GM19025 (cell line): ENCODE results near the gene ASAP2.

Source experiments
- ATAC-seq: cut with Tn5 transposase; IDR thresholded peaks from one replicate; pipeline ENCODE4 v1.9.1; 2021; ENCODE audit warnings: mild to moderate bottlenecking, low read depth, moderate library complexity; ENCODE audit not compliant: unreplicated experiment

The ASAP2 gene

DNA sequence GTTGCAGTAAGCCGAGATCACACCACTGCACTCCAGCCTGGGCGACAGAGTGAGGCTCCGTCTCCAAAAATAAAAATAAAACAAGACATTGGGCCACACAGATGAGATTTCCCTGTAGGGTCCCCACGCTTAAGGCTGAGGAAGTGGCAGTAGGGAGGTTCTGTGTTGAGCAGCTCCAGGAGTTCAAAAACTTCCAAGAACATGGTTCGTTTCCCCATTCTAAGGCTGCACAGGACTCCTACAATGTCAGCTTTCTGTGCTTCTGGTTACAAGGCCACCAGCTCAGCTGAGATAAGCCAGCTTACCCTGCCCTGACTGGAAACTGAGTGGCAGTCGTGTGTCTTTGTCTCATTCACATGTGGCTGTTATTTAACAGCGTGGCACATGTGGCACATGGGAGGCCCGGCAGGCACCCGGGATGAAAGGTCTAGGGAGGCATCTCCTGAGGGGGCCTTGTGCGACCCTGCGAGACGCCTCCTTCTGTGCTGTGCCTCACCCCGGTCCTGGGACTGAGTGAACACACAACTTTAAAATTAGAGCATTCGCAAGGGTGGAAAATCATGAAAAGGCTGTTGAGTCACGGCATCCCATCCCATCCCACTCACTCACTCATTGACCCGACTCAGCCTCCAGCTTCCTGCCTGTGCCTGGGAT lies 209.0 kb downstream of the ASAP2 start:
- ATAC-seq = no peak

DNA sequence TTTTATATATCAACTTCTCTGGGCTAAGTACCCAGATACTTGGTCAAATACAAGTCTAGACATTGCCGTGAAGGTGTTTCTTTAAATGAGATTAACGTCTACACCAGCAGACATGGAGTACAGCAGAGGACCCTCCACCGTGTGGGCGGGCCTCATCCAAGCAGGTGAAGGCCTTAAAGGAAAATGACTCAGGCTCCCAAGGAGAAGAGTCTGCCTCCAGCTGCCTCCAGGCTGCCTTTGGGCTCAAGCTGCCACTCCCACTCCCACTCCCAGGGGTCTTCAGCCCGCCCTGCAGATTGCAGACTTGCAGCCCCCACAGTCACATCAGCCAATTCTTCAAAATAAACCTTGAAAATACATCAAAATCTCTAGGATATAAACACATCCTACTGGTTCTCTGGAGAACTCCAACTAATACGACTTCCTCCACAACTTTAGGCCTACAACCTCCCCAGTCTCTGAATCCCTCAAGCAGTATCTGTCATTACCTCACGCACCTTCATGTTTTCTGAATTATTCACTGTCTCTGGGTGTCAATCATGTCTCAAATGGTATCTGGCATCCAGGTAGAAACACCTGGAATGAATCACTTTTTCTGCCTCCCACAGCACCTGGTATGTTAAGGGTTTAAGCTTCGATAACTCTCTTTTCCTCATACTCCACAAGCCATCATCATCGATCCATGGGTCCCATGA lies 209.8 kb downstream of the ASAP2 start:
- ATAC-seq = no peak

DNA sequence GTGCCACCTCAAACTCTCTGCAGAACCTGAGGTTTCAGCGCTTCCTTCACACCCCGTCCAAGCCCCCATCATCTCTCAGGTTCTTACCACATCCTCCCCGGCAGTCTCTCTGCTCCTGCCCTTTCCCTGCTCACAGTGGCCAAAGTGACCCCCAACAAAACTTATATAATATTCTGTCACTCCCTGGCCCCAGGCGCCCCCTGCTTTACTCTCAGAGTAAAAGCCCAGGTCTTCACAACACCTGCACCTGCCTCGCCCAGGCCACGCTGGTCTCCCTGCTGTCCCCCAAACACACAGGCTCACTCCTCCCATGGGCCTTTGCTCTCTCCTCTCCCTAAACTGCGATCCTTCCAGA lies 210.3 kb downstream of the ASAP2 start:
- no peak for ATAC-seq

DNA sequence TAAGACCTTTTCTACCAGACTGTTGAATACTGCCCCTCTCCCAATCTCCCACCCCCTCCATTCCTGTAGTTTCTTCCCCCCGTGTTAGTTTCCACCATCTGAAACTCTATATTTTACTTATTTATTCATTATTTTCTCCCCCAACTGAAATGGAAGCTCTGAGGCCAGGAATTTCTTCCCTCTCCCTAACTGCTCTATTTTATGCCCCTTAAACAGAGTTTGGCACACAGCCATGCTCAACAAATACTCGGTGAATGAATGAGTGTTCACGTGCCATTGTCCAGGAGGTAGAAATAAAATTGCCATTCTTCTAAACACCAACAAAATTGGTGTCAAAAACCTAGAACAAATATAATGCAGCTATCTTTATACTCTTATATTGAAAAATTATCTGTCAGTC lies 211.1 kb downstream of the ASAP2 start:
- ATAC-seq = no peak

DNA sequence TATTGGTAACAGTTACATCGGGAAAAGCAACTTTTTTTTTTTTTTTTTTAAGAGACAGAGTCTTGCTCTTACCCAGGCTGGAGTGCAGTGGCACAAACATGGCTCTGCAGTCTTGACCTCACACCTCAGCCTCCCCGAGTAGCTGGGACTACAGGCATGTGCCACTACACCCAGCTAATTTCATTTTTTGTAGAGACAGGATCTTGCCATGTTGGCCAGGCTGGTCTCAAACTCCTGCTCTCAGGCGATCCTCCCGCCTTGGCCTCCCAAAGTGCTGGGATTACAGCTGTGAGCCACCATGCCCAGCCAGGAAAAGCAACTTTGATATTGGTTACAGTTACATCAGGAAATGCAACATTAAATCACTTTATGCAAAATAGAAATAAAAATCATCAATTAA lies 212.1 kb downstream of the ASAP2 start:
- no peak for ATAC-seq

DNA sequence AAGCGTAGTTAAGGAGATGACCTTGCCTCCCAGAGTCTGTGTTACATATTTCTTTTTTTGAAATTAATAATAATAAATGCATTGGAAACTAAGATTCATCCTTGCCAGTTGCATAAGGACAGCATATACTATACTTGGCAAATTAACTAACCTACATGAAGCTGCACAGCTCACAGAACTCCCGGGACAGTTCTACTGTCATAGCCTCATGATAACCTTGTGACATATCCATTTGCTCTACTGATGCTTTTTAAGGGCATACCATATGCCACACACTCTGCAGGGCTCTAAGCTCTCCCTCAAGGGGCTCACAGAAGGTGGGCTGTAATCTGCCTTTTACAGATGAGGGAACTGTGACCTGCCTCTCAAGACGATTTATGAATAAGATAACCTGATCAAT lies 212.9 kb downstream of the ASAP2 start:
- ATAC-seq = no peak

DNA sequence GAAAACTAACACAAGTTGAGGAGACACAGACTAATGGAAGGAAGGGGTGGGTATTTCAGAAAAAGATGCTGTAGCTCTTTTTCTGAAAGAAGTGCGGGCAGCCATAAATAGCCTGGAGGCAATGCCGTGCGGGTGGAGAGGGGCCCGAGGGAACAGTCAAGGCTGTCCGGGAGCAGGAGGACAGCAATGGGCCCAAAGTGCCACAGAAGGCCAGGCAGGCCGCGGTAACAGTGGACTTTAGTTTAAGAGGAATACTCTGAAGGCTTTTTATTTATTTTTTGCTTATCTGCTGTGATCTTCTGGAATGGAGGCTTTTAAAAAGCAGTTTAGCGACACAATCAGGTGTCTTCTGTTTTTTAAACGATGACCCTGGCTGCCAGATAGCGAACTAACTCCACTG lies 213.9 kb downstream of the ASAP2 start:
- ATAC-seq = no peak

DNA sequence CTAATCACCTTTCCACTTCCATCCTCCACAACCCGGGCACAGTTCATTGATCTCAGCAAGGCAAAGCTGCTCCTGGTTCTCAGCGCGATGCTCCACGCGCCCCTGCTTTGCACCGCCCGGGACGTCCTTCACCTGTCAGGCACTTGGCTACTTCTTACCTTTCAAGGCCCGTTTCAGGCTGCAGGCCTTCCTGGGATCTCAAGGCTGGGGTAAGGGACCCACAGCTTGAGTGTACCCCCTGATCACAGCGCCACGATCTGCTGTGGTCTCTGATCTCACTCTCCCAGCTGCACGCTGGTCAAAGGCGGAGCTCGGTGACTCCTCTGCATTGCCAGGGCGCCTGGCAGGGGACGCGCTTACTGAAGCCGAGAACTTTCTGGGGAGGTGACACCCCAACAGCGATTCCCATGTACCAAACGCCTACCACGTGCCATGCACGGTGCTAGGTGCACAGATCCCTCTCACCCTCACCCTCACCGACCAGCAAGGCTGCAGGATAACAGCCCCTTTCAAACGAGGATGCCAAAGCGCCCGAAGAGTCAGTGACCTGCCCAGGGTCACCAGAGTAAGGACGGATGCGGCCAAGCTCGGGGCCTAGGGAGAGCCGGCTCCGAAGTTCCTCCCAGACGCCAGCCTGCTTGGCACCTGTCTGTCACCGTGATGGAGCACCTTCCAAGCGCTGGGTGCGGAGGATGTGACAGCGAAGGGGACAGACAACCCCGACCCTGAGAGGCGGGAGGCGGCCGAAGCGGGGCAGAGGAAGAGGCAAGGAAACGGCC lies 215.9 kb downstream of the ASAP2 start:
- ATAC-seq = peak; percentile 30

DNA sequence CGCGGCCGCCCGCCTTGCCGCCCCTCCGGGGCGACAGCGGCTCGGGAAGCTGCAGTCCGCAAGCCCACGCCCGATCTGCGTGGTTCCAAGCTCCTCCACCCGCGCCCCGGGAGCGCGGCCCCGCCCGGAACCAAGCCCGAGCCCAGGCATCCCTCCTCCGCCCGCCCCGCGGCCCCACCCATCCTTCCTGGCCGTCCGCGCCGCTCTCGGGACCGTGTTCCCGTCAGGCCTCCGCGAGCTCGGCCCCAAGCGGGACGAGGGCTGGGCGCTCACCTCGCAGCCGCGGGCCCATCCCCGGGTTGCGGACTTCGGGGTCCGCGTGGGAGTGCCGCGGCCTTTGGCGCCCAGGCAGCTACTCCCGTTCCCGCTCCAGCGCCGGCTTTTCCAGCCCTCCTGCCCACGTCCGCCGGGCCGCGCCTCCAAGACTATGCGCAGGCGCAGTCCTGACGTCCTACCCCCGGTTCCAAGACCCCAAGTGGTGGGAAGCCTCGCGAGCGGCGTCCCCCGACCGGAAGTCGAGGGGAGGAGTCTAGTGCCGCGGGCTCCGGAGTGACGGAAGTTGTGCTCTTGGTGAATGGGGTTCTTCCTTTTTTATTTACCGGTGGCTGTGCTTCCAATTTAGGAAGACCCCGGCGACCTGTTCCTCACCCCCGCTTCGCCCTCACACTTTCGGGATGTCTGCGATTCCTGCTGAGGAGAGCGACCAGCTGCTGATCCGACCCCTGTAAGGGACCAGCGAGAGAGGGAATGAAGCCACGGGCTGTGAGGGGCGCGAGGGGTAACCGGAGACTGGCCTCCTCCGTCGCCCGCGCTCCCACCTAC lies 216.7 kb downstream of the ASAP2 start, which contains the start of the genes CPSF3 and ITGB1BP1:
CPSF3 (plus strand) TSS at position 555 of the 822 bp plus-strand sequence; CDS start at position 675, 120 bp downstream.
ITGB1BP1 (minus strand) TSS at position 429 of the 822 bp plus-strand sequence. CDS start 4,831 bp downstream, outside the sequence.
- peak; percentile 73 for ATAC-seq

DNA sequence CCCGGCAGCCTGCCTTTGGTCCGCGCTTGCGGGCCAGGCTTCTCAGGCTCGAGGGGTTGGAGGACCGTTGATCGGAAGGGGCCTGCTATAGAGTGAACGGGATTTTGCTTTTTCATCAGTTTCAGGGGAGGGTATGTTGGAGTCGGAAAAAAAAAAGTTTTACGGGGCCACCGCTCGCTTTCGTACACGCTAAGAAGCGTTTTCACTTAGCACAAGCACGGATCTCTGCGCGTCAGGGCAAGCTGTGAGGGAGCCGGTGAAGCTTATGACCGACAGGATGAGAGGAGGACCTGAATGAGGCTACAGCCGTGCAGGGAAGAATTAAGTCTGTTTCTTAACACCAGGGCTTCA lies 217.3 kb downstream of the ASAP2 start:
- peak; percentile 2 for ATAC-seq

DNA sequence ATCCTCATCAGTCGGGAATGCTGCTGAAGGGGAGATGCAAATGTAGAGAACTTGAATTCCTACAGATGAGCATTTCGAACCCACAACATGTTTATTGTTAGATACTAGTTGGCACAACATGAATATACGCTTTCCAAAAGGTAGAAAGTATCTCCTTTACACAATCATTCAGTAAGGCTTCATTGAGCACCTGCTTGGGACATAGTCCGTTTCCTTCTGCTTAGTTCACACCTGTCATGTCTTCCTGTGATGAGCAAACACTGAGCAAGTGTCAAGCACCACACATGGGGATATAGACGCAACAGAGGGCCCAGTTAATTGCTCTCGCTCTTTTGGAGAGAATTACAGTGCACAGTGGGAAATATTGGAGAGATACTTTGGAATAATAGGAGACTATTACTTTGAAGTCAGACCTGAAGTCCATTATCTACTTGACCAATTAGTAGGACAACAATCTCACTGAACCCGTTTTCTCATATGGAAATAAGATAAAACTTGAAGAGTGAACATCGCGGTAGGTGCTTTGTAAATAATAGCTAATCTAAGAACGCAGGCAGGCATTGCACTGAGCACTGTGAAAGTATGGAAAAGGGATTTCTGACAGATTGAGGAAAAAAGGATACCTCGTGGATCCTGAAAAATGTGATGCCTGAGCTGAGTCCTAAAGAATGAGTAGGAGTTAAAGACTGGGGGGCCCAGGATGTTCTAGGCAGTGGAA lies 218.0 kb downstream of the ASAP2 start:
- ATAC-seq = no peak

DNA sequence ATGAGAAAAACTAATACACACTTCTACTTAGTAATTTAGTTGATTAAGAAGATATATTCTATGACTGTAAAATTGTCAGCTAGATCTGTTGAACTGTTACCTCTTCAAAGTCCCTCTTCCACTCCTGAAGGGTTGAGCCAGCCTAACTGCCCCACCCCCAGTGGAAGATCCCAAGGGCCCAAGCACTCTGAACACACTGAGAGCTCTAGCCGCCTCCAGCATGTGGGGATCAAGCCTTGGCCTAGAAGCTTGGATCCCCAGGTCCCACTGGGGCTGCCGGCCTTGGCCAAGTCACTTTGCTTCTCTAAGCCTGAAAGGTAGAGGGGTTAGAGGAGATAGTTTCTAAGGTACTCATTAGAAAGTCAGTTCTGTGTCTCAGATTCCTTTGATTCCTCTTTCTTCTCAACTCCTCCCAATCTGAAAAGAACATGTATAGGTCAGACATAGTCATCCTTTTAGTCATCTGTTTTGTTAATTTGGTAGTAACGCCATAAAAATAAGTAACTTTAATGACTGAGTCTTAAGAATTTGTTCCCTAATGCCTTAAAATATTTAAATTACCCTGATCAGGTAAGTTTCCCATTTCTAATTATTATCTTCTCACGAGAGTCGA lies 222.5 kb downstream of the ASAP2 start:
- ATAC-seq = no peak

DNA sequence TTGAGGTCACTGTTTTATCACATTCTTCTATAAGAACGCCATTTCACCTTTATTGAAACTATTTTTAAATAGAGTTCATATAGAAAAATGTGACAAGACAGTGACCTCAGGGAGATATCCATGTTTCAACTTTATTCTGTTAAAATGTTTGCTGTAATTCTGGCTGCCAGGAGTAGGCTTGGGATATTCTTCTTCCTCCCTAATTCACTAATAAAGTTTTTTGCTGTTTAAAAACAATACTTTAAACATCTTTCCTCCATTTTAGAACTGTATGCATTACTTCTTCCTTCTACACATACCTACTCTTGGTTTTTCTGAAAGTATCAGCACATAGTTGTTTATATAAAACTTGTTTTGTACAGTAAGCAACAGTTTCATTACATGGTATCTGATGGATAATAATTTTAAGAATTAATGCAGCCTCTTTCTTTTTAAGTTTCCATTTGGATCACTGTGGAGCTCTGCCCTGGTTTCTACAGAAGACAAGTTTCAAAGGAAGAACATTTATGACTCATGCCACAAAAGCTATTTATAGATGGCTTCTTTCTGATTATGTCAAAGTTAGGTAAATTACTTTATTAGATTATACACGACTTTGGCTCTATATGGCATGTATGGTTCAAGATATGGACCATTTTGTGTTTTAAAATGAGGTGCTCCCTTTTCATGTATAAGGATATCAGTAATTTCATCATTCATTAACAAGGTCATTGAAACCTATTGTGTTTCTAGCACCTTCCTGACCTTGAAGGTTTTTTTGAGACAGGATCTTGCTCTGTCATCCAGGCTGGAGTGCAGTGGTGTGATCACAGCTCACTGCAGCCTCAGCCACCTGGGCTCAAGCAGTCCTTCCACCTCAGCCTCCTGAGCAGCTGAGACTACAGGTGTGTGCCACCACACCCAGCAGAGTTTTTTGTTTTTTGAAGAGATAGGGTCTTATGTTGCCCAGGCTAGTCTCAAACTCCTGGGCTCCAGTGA lies 224.0 kb downstream of the ASAP2 start:
- ATAC-seq = no peak

DNA sequence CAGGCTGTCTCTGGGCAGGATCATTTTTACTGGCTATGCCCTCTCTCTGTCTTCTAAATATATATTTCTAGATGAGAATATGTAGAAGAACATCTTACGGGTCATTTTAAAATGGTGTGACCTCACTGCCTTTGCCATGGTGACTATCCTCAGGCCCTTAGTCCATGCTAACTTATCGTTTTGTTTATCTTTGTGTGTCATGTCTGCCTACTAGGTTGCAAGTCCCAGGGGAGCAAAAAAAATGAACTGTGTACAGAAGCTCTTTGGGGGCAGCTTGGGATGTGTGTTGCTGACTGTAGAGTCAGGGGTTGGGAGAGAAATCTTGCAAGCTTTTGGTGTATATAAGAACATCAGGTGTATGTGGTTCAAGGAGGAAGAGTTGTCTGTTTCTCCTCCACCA lies 227.9 kb downstream of the ASAP2 start:
- ATAC-seq = no peak

DNA sequence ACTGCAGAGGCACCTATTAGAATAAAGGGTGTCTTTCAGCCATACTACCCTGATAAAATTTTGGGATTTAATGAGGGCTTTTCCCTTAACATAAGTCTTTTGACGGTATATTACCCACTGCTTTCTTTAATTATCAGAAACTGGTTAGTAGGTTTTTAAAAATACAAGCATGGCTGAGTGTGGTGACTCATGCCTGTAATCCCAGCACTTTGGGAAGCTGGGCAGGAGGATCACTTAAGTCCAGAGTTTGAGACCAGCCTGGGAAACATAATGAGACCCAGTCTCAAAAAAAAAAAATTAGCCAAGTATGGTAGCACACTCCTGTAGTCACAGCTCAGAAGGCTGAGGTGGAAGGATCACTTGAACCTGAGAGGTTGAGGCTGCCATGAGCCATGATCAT lies 232.9 kb downstream of the ASAP2 start:
- no peak for ATAC-seq

DNA sequence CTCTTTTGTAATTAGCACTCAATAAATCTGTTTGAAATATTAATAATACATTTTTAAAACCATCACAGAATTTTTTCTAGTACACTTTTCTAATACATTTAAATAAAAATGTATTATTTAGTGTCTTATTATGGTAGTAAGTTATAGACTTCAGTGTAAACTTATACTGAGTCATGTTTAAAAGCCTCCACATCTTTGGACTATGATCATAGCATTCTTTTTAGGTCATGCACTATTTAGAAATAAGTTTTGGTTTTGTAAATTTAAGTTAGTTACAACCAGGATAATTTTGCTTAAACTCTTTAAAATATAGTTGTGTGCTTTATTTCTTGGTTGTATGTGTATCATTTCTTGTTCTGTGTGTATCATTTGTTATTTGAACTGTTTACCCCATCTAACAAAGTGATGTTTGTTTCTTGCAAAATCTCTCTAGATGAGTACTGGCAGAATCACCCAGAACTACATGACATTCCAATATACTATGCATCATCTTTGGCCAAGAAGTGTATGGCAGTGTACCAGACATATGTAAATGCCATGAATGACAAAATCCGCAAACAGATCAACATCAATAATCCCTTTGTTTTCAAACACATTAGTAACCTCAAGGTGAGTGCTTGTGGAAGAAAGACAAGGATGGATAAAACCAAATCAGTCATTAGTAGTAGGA lies 233.6 kb downstream of the ASAP2 start:
- ATAC-seq = no peak

DNA sequence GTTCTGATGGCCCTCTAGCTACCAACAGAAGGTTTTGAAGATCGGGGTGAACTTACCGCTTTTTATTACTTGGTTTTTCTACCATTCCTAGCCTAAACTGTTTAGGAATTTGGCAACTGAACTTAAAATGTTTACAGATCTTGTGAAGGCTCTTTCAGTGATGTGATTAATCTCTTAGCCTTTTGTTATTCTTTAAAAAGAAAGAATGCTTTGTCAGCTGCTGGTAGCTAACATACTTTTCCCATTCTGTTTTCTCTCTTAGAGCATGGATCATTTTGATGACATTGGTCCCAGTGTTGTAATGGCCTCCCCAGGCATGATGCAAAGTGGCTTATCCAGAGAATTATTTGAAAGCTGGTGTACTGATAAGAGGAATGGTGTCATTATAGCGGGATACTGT lies 234.9 kb downstream of the ASAP2 start:
- ATAC-seq = no peak

DNA sequence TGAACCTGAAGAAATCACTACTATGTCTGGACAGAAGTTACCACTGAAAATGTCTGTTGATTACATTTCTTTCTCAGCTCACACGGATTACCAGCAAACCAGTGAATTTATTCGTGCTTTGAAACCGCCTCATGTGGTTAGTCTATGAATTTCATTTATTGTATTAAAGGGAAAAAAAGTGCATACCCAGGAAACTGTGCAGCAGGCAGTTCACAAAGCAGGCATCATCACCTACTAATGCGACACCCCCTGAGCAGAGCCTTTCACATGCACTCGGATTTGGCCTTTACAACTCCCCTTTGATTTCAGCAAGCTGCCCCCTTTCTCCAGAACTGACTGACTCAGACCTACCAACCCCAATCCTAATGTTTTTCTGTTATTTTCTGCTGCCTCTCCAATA lies 236.9 kb downstream of the ASAP2 start:
- ATAC-seq = no peak
